ENCODE data around the gene APBB1IP.

Gene APBB1IP

GRCh38 chr10:26606389-26606877, 168.3 kb downstream of the APBB1IP start:
- peak; percentile 13; the same call in 1 of the 2 replicates for TF ChIP-seq RAD21 (IDR thresholded peaks at IDR 0.05; ENCODE audit: low read depth)

- TF ChIP-seq RAD21 (IDR thresholded peaks at IDR 0.05; ENCODE audit: low read depth) (no peak), CREB1 (IDR thresholded peaks at IDR 0.05; ENCODE audit: low read depth) (no peak), EGR1 (IDR thresholded peaks at IDR 0.05) (no peak), TAF1 (IDR thresholded peaks at IDR 0.05; ENCODE audit: low read depth) (no peak), REST (IDR thresholded peaks at IDR 0.05; ENCODE audit: low read depth) (no peak), ZBTB7A (IDR thresholded peaks at IDR 0.05; ENCODE audit: low read depth) (no peak), MAX (IDR thresholded peaks at IDR 0.05) (no peak), FOXM1 (IDR thresholded peaks at IDR 0.05; ENCODE audit: borderline replicate concordance, low read depth) (no peak), CEBPB (IDR thresholded peaks at IDR 0.05) (no peak), TEAD4 (IDR thresholded peaks at IDR 0.05) (no peak), YY1 (IDR thresholded peaks at IDR 0.05; ENCODE audit: low read depth) (no peak), NFIC (IDR thresholded peaks at IDR 0.05) (no peak), USF1 (IDR thresholded peaks at IDR 0.05) (no peak)
These were observed 174.2 kb downstream of the APBB1IP start for GRCh38 chr10:26612151-26612915.
